Measurements from ENCODE around the gene CNST.

DNA sequence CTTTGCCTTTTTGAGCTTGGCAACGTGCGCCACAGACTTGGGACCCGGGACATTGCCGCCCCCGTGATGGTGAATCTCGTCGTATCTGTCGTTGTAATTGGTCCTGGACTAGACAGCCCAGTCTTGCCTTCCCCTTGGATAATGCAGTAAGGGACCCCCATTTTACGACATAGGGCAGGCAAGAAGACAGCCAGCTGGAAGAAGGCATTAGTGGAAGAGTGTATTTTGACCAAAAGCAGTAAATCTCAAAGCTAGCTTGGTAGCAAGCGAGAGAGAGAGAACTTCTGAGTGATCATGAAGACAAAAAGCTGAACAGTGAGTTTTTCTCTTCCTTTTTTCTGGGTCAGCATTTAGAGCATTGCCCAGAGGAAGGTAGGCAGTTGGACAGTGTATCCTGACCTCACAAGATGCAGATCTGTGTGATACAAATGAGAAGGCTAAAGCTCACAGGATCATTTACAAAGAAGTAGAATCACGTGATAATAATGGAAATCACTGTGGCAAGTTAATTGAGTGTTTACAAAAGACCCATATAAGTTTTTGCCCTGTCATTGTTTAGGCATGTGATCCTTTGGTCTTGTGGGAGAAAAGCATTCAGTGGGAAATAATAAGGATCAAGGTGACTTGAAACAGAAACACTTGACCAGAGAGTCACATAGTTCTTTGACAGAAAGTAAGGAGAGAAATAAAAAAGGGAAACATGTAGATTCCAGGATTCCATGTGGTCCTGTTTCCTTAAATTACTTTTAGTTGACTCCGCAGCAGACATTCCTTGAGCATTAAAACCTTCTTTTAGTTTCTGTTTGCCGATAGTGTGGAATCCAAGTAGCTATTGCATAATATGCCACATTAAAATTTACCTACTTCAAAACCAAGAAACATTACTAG, 66.3 kb downstream of the CNST start:
- TF ChIP-seq, protein P1, sequence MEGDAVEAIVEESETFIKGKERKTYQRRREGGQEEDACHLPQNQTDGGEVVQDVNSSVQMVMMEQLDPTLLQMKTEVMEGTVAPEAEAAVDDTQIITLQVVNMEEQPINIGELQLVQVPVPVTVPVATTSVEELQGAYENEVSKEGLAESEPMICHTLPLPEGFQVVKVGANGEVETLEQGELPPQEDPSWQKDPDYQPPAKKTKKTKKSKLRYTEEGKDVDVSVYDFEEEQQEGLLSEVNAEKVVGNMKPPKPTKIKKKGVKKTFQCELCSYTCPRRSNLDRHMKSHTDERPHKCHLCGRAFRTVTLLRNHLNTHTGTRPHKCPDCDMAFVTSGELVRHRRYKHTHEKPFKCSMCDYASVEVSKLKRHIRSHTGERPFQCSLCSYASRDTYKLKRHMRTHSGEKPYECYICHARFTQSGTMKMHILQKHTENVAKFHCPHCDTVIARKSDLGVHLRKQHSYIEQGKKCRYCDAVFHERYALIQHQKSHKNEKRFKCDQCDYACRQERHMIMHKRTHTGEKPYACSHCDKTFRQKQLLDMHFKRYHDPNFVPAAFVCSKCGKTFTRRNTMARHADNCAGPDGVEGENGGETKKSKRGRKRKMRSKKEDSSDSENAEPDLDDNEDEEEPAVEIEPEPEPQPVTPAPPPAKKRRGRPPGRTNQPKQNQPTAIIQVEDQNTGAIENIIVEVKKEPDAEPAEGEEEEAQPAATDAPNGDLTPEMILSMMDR (IDR thresholded peaks at IDR 0.05): no peak
- no peak for TF ChIP-seq POLR2A (IDR thresholded peaks at IDR 0.05)
